Ovary (tissue), 9 donors: ENCODE measurements around the gene MCRIP1. TPM values are rescaled to one million over a fixed set of nuclear protein-coding genes. Genes with fewer than 3 reads are reported as not detected.

ENCODE experiments used
- DNase-seq, 5 donors: peaks; one replicate each; pipeline ENCODE4 v3.0.0-alpha.2; 2019 to 2020
- H3K27ac ChIP-seq, 2 donors: fragments of 200-600 bp; one replicate each; pipeline versions ENCODE4 v1.5.1 to v1.8.0; 2019 to 2022
- H3K27me3 ChIP-seq: fragments of 200-600 bp; one replicate; pipeline ENCODE4 v1.8.0; 2022
- H3K36me3 ChIP-seq: fragments of 200-600 bp; sonication (generic); one replicate; pipeline ENCODE4 v1.5.1; 2019
- H3K4me1 ChIP-seq: one replicate; pipeline ENCODE4 v1.8.1; 2013; ENCODE audit warnings: mild to moderate bottlenecking, moderate library complexity; ENCODE audit not compliant: insufficient read depth
- H3K4me3 ChIP-seq: fragments of 200-600 bp; sonication (generic); one replicate; pipeline ENCODE4 v1.5.1; 2017
- H3K9me3 ChIP-seq, 2 donors: fragments of 200-600 bp in 1 of 2; sonication (generic) in 1 of 2; one replicate each; pipeline versions ENCODE4 v1.5.1 to v1.8.1; 2013 to 2019; ENCODE audit warnings: mild to moderate bottlenecking in 1 of 2, moderate library complexity in 1 of 2
- EP300 ChIP-seq: sonication (generic); formaldehyde crosslinking; IDR thresholded peaks from one replicate; pipeline ENCODE4 v1.6.1; 2017; ENCODE audit warnings: antibody characterized with exemption
- POLR2A ChIP-seq: fragments of 450-650 bp; IDR thresholded peaks from one replicate; pipeline ENCODE4 v1.6.1; 2017; ENCODE audit warnings: antibody characterized with exemption, mild to moderate bottlenecking, moderate library complexity
- WGBS, 3 donors: extraction: QIAGEN DNeasy Blood & Tissue Kit in 1 of 3; methylation state at CpG; one replicate each; pipeline versions ENCODE4 v1.1.5 to v1.1.7; 2013 to 2017; 5-methylcytosine and 5-hydroxymethylcytosine counted together
- intact Hi-C, 4 donors: fragments of 100-400 bp; cut with DNase I; formaldehyde crosslinking; loops; one replicate each; pipeline versions ENCODE4 v1.11.0 to v1.15.1; 2022 to 2023
- polyA plus RNA-seq, 2 donors: library from polyadenylated mRNA; stranded (reverse); fragments of 200-250 nt in 1 of 2; fragments of 350-450 nt in 1 of 2; fragmentation: Illumina TruSeq in 1 of 2; extraction: RNeasy Lipid Tissue Mini Kit (QIAGEN cat#74804) in 1 of 2; gene quantifications; one replicate each; pipeline ENCODE4 v1.2.3, GENCODE V29; 2013 to 2014
- total RNA-seq, 7 donors: library from RNA; depleted of rRNA in 2 of 7; stranded (reverse); fragments of >200 nt in 2 of 7; fragmentation: NEBNext Ultra II Directional in 3 of 7; extraction: Animal tissue kit (Norgen Biotek cat#: 25700) in 3 of 7; gene quantifications; one replicate each; pipeline versions ENCODE4 v1.1.0 to v1.2.4, GENCODE V29; 2016 to 2023
- TF ChIP-seq, protein P1 (sequence below), 3 donors: fragments of 450-650 bp in 2 of 3; fragments of 200-600 bp in 1 of 3; IDR thresholded peaks; one replicate each; pipeline versions ENCODE4 v1.5.1 to v1.8.0; 2016 to 2022; ENCODE audit warnings: antibody characterized with exemption in 3 of 3, mild to moderate bottlenecking in 1 of 3
- donor health status: DM: no; HTN: no; CAD: no; lungs with moderate emphysema.
- donor health status: DM: no; HTN: no; CAD: no.
- donor health status: Bipolar disorder and iron deficiency.
- donor health status: DM: yes; HTN: yes; CAD: no.
- donor health status: DM: no; HTN: no; CAD: no.
- donor health status: DM: yes; HTN: yes; CAD: no.

MCRIP1 gene
- total and polyA plus RNA-seq, 9 donors: 0.30 to 135 (median 97.0) TPM

DNA sequence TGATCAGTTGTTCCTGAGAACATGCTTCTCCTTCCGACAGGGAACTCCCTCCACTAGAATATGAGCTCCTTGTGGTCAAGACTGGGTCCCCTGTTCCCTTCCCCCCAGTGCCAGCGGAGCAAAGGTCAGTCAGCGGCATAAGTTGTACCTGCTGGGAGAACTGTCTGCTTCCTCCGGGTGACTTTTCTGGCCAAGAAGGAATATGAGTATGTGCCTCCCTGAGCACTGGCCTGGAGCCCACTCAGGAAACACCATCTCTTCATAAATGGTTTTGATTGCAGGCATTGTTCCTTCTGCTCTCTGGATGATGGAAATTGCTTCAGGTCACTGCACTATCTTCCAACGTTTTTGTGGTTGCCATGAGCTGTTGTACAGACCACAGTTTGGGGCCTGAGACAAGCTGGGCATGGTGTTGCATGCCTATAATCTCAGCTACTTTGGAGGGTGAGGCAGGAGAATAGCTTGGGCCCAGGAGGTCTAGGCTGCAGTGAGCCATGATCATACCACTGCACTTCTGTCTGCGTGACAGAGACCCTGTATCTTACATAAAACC is 30.1 kb upstream of the MCRIP1 start:
- intact Hi-C loops: no loop called here
- Histone ChIP-seq H3K27ac (no peak overlapping the region), H3K9me3 (no peaks in the 10 kb centered on the region), H3K27me3 (no peaks in the 10 kb centered on the region), H3K4me3 (no peak overlapping the region), H3K36me3 (no peaks in the 10 kb centered on the region), H3K4me1 (peaks cover 14% of the 10 kb centered on the region)
- 76 to 81% (median 79%) methylated on average over 6 of the region's 6 CpGs for WGBS, 3 donors
- DNase-seq: no peak
- TF ChIP-seq POLR2A: no peak
- TF ChIP-seq, protein P1, sequence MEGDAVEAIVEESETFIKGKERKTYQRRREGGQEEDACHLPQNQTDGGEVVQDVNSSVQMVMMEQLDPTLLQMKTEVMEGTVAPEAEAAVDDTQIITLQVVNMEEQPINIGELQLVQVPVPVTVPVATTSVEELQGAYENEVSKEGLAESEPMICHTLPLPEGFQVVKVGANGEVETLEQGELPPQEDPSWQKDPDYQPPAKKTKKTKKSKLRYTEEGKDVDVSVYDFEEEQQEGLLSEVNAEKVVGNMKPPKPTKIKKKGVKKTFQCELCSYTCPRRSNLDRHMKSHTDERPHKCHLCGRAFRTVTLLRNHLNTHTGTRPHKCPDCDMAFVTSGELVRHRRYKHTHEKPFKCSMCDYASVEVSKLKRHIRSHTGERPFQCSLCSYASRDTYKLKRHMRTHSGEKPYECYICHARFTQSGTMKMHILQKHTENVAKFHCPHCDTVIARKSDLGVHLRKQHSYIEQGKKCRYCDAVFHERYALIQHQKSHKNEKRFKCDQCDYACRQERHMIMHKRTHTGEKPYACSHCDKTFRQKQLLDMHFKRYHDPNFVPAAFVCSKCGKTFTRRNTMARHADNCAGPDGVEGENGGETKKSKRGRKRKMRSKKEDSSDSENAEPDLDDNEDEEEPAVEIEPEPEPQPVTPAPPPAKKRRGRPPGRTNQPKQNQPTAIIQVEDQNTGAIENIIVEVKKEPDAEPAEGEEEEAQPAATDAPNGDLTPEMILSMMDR (IDR thresholded peaks at IDR 0.05): no peak
- no peak for TF ChIP-seq EP300

DNA sequence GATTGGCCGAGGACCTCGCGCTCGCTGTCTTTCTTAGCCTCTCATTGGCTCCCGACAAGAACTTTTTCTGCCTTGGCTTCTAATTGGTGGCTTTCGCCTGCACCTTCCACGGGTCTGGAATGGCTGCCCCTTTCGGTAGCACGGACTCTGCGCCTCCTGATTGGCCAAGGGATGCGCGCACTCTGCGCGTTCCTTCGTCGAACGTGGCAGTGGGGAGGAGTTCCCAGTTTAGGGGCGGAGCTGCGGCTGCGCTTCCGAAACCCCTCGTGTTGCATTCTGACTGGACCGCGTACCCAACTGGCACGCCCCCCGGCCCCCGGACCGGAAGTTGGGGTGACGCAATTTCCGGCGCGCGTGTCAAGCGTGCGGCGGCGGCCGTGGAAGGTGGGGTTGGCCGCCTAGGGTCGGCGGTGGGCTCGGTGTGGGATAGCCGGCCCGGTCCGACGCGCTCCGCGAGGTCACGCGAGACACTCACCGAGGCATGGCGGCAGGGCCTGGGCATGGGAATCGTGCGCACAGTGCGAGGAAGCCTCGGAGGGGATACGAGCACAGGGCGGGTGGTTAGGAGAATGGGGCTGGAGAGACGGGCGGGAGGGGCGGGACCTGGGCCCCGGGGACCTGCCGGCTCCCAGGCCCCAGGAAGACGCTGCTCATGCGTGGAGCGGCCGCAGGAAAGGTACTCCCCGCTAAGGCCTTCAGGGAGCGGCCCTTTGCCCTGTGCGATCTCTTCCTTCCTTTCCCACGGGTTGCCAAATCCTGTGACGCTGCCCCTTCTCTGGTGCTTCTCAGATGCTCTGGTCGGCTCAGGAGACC is 27.9 kb upstream of the MCRIP1 start:
- Histone ChIP-seq H3K9me3 (no peaks in the 10 kb centered on the region), H3K36me3 (no peaks in the 10 kb centered on the region), H3K4me3 (peak overlapping the region; percentile 73), H3K4me1 (peaks cover 12% of the 10 kb centered on the region), H3K27ac (peak overlapping the region; percentile 74 to 94), H3K27me3 (no peaks in the 10 kb centered on the region)
- intact Hi-C loops: no loop called here
- peak; percentile 99 for DNase-seq
- TF ChIP-seq, protein P1 (IDR thresholded peaks at IDR 0.05): peak; percentile 28 to 62 (median 41)
- TF ChIP-seq EP300 (peak; percentile 93), POLR2A (peak; percentile 99)
- WGBS, 3 donors: 0 to 1% (median 0%) methylated on average over 43 to 74 of the region's 74 CpGs

DNA sequence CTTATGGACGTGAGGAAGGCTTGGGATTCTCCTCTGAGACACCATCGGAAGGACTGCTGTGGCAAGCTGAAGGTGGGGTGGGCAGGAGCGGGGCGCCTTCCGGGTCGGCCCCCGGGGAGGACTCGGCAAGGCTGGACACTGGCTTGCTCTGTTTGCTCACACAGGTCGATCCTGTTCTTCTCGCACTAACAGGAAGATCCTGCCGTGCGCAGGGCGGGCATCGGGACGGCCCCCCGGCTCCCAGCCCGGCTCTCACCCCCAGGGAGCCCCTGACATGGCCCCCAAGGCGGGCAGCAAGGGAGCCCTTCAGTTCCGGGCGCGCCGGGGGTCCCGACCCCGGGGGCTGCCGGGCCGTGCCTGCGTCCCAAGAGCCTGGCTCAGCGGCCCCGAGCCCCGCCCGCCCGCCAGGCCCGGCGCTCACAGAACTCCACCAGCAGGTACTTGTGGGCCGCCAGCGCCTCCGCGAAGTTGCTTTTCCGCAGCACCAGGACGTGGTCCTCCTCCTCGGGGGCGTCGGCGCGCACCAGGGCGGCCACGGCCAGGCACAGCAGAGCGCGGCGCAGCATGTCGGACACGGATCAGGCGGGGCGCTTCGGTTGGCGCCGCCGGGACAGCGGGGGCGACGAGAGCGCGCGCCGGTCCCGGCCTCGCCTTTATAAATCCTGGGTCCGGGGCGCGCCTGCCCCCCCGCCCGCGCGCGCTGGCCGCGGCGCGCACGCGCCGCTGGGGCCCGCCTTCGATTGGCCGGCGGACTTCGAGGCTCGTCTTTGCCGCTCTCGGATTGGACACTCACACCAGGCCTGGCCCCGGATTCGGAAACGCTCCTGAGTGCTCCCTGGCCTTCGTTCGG is 27.0 kb upstream of the MCRIP1 start, which contains the start of gene P4HB:
TSS of gene P4HB (minus strand) at position 630 of the 850 bp plus-strand sequence. CDS start at position 566, 64 bp downstream.
- TF ChIP-seq EP300: no peak
- TF ChIP-seq POLR2A: peak; percentile 68
- TF ChIP-seq, protein P1 (IDR thresholded peaks at IDR 0.05): no peak
- no peaks in the 10 kb centered on the region for H3K27me3 ChIP-seq
- peaks cover 12% of the 10 kb centered on the region for H3K4me1 ChIP-seq
- H3K27ac ChIP-seq: peak within 1 kb of the TSS; percentile 74 to 94
- no peaks in the 10 kb centered on the region for H3K9me3 ChIP-seq
- intact Hi-C loops: no loop called here
- WGBS, 3 donors: 0 to 1% (median 0%) methylated on average over 32 to 95 of the region's 95 CpGs
- peak within 1 kb of the TSS; percentile 89 for H3K4me3 ChIP-seq
- H3K36me3 ChIP-seq: no peaks in the 10 kb centered on the region
- DNase-seq: peak in 1 of 5 donors; percentile 32
